ENCODE data around the gene TLCD2. TPM values are rescaled to one million over a fixed set of nuclear protein-coding genes. Genes with fewer than 3 reads are reported as not detected.

The TLCD2 gene
- total and polyA plus RNA-seq, 2 of the 13 experiments (the other 11 are each of a cell fraction or from before 2014, with no cell fraction given) = 0.90 to 1.1 TPM

DNA sequence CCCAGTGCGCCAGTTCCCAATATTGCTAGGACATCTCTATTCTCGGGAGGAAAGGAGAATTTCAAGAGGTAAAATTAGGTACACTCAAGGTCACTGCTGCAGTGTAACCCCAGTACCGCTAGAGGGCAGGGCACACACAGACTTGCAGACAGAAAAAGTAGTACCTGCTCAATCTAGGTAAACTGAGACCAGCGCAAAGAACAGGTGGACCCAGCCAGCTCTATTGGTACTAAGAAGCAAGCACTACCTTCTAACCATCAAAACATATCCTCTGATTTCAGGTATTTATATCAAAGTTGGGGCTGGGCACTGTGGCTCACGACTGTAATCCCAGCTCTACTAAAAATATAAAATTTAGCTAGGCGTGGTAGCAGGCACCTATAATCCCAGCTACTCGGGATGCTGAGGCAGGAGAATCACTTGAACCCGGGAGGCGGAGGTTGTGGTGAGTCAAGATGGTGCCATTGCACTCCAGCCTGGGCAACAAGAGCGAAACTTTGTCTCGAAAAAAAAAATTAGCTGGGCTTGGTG lies 10.7 kb upstream of the TLCD2 start:
- no peak overlapping the region for H2AFZ ChIP-seq (ENCODE audit: low read length)
- no peaks in the 10 kb centered on the region for H3K36me3 ChIP-seq (replicated peaks in 1 of 2; ENCODE audit: control insufficient read depth in 1 of 2, insufficient read depth in 2 of 2, low read length in 2 of 2)
- H3K4me2 ChIP-seq (ENCODE audit: low read depth, low read length) = peak overlapping the region; percentile 76
- BruUV-seq (replicated peaks) = no TSS peak
- CTCF ChIA-PET (ENCODE audit: low intra/inter-chr PET ratio, low total read pairs) = interaction anchor here (2.1 kb wide), 1 partner anchor 63 kb away, joined by 24 read pairs; no protein-coding TSS in a partner anchor
- WGBS (ENCODE audit: low lambda C conversion rate) = 42% methylated on average over 11 of the region's 11 CpGs
- ATAC-seq (no peak), FAIRE-seq (peak; percentile 76), DNase-seq (ENCODE audit: low spot score) (peak; percentile 51)
- no peaks in the 10 kb centered on the region; a peak in 1 of 5 replicates for H3K27me3 ChIP-seq (ENCODE audit: control insufficient read depth in 1 of 2, insufficient read depth in 2 of 2, low read length in 2 of 2)
- H3K27ac ChIP-seq (ENCODE audit: extremely low read length, insufficient read depth, low read length) = no peak overlapping the region
- H3K9ac ChIP-seq (ENCODE audit: insufficient read depth, low read depth, low read length) = no peak overlapping the region
- H4K20me1 ChIP-seq (ENCODE audit: insufficient read depth, low read length) = no peaks in the 10 kb centered on the region
- POLR2A ChIA-PET = interaction anchor here (1.8 to 17.5 kb wide), 5 partner anchors 15 to 63 kb away, joined by 9 to 299 read pairs (median 37); partner anchors contain the start of genes SERPINF1 and SERPINF2
- intact Hi-C loops (cut with micrococcal nuclease; ENCODE audit: unreplicated experiment) = loop anchor here (1.0 kb wide), 1 partner anchor 63 kb away; no protein-coding TSS in a partner anchor
- no peaks in the 10 kb centered on the region for H3K9me3 ChIP-seq (ENCODE audit: low read length)
- H3K4me1 ChIP-seq (ENCODE audit: insufficient read depth, low read length) = peaks cover 62% of the 10 kb centered on the region
- in situ Hi-C loops (cut with HindIII; ENCODE audit: extremely low pct_ligation_motif_present, low pct_unique_long_range_greater_than_20kb) = loop anchor here (25.0 kb wide), 1 partner anchor 316 kb away; the partner anchor contains the start of genes DPH1, OVCA2 and RTN4RL1
- H3K79me2 ChIP-seq (ENCODE audit: insufficient read depth, low read length) = peaks cover 13% of the 10 kb centered on the region
- peak overlapping the region in 2 of 3 experiments; percentile 27 to 48; a peak in 2 of 6 replicates for H3K4me3 ChIP-seq (replicated peaks in 1 of 3; ENCODE audit: insufficient read depth in 1 of 3, low read depth in 2 of 3, low read length in 3 of 3)
- TF ChIP-seq, protein P1, sequence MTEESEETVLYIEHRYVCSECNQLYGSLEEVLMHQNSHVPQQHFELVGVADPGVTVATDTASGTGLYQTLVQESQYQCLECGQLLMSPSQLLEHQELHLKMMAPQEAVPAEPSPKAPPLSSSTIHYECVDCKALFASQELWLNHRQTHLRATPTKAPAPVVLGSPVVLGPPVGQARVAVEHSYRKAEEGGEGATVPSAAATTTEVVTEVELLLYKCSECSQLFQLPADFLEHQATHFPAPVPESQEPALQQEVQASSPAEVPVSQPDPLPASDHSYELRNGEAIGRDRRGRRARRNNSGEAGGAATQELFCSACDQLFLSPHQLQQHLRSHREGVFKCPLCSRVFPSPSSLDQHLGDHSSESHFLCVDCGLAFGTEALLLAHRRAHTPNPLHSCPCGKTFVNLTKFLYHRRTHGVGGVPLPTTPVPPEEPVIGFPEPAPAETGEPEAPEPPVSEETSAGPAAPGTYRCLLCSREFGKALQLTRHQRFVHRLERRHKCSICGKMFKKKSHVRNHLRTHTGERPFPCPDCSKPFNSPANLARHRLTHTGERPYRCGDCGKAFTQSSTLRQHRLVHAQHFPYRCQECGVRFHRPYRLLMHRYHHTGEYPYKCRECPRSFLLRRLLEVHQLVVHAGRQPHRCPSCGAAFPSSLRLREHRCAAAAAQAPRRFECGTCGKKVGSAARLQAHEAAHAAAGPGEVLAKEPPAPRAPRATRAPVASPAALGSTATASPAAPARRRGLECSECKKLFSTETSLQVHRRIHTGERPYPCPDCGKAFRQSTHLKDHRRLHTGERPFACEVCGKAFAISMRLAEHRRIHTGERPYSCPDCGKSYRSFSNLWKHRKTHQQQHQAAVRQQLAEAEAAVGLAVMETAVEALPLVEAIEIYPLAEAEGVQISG (CRISPR knock-in tag; IDR thresholded peaks at IDR 0.05) = no peak
- TF ChIP-seq ZFAT (CRISPR knock-in tag; conservative IDR thresholded peaks at IDR 0.05) = no peak
- no peak for TF ChIP-seq ZNF251 (CRISPR knock-in tag; IDR thresholded peaks at IDR 0.05)
- peak; percentile 93 for TF ChIP-seq STAG1 (CRISPR knock-in tag; IDR thresholded peaks at IDR 0.05)
- TF ChIP-seq ZBTB1 (CRISPR knock-in tag; IDR thresholded peaks at IDR 0.05; ENCODE audit: borderline replicate concordance) = no peak
- TF ChIP-seq ZNF790 (CRISPR knock-in tag; IDR thresholded peaks at IDR 0.05; ENCODE audit: borderline replicate concordance) = no peak
- no peak for TF ChIP-seq NCOA2 (CRISPR knock-in tag; IDR thresholded peaks at IDR 0.05)
- TF ChIP-seq KLF11 (CRISPR knock-in tag; IDR thresholded peaks at IDR 0.05) = no peak
- TF ChIP-seq NFKB2 (CRISPR knock-in tag; IDR thresholded peaks at IDR 0.05; ENCODE audit: borderline replicate concordance) = no peak
- TF ChIP-seq TBL1XR1 (IDR thresholded peaks at IDR 0.05; ENCODE audit: borderline replicate concordance, low read length, partially characterized antibody) = no peak
- no peak for TF ChIP-seq NFE2 (CRISPR knock-in tag; IDR thresholded peaks at IDR 0.05)
- peak; percentile 94 for TF ChIP-seq SMC3 (IDR thresholded peaks at IDR 0.05; ENCODE audit: low read length)
- TF ChIP-seq, protein P2, sequence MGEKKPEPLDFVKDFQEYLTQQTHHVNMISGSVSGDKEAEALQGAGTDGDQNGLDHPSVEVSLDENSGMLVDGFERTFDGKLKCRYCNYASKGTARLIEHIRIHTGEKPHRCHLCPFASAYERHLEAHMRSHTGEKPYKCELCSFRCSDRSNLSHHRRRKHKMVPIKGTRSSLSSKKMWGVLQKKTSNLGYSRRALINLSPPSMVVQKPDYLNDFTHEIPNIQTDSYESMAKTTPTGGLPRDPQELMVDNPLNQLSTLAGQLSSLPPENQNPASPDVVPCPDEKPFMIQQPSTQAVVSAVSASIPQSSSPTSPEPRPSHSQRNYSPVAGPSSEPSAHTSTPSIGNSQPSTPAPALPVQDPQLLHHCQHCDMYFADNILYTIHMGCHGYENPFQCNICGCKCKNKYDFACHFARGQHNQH (CRISPR knock-in tag; IDR thresholded peaks at IDR 0.05) = 0 out of 2 replicates have a peak, but pooled peaks have one; percentile 27
- no peak for TF ChIP-seq ZNF260 (CRISPR knock-in tag; IDR thresholded peaks at IDR 0.05; ENCODE audit: borderline replicate concordance, low read depth)
- no peak for TF ChIP-seq POGZ (CRISPR knock-in tag; IDR thresholded peaks at IDR 0.05)
- peak; percentile 55; the same call in 1 of the 2 replicates for TF ChIP-seq GATAD2A (CRISPR knock-in tag; IDR thresholded peaks at IDR 0.05)
- no peak for TF ChIP-seq ZMYM4 (CRISPR knock-in tag; IDR thresholded peaks at IDR 0.05)
- peak; percentile 82 for TF ChIP-seq ZNF629 (CRISPR knock-in tag; conservative IDR thresholded peaks at IDR 0.05)
- TF ChIP-seq TBX3 (IDR thresholded peaks at IDR 0.05; ENCODE audit: borderline replicate concordance) = no peak
- no peak for TF ChIP-seq ELF1 (CRISPR knock-in tag; IDR thresholded peaks at IDR 0.05)
- TF ChIP-seq CEBPG (CRISPR knock-in tag; IDR thresholded peaks at IDR 0.05) = peak; percentile 7; the same call in 1 of the 2 replicates

Measured in HepG2 (cell line).